Measurements from ENCODE around the gene CHL1. TPM values are rescaled to one million over a fixed set of nuclear protein-coding genes. Genes with fewer than 3 reads are reported as not detected.

Gene CHL1
- total and polyA plus RNA-seq, 8 donors = 0.23 to 3.4 (median 2.0) TPM

GRCh38 chr3:274927-275326 lies 78.4 kb downstream of the CHL1 start:
- no peaks in the 10 kb centered on the region for H3K4me1 ChIP-seq
- ATAC-seq = no peak

DNA sequence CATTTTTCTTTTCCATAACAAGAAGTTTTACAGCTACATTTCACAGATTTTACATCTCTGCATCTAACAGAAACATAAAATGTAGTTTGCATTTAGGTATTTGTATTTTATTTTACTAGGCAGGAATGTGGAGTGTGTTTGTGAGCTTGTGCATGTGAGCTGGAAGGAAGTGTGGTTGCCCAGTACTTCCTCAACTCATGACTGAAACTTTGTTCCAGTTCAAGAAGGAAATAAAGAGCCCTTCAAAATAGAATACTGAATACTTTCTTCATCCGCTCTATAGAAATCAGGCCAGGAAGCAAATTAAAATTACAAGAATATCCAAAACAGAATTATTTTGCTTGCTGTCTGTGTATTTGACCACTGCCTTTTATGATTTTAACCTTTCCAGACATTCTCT lies 81.3 kb downstream of the CHL1 start:
- no peak overlapping the region for H3K27ac ChIP-seq
- 80 to 81% methylated on average over 1 of the region's 1 CpG for WGBS, 2 donors
- no peaks in the 10 kb centered on the region for H3K9me3 ChIP-seq
- H3K4me1 ChIP-seq = no peaks in the 10 kb centered on the region
- no peak for FAIRE-seq
- intact Hi-C loops (cut with DNase I) = no loop called here
- no peaks in the 10 kb centered on the region for H3K36me3 ChIP-seq
- TF ChIP-seq, protein P1, sequence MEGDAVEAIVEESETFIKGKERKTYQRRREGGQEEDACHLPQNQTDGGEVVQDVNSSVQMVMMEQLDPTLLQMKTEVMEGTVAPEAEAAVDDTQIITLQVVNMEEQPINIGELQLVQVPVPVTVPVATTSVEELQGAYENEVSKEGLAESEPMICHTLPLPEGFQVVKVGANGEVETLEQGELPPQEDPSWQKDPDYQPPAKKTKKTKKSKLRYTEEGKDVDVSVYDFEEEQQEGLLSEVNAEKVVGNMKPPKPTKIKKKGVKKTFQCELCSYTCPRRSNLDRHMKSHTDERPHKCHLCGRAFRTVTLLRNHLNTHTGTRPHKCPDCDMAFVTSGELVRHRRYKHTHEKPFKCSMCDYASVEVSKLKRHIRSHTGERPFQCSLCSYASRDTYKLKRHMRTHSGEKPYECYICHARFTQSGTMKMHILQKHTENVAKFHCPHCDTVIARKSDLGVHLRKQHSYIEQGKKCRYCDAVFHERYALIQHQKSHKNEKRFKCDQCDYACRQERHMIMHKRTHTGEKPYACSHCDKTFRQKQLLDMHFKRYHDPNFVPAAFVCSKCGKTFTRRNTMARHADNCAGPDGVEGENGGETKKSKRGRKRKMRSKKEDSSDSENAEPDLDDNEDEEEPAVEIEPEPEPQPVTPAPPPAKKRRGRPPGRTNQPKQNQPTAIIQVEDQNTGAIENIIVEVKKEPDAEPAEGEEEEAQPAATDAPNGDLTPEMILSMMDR (IDR thresholded peaks at IDR 0.05) = no peak
- no peak for ATAC-seq
- H3K4me3 ChIP-seq = no peak overlapping the region
- H3K27me3 ChIP-seq = no peaks in the 10 kb centered on the region
- no peak for DNase-seq

More at GRCh38 chr3:274927-275326, 78.4 kb downstream of the CHL1 start:
- WGBS, 2 donors = 51 to 66% methylated on average over 2 of the region's 2 CpGs
- Histone ChIP-seq H3K9me3 (no peaks in the 10 kb centered on the region), H3K27ac (no peak overlapping the region), H3K4me3 (no peak overlapping the region), H3K27me3 (no peaks in the 10 kb centered on the region), H3K36me3 (no peaks in the 10 kb centered on the region)
- FAIRE-seq (no peak), DNase-seq (no peak)
- TF ChIP-seq, protein P1 (IDR thresholded peaks at IDR 0.05) = no peak
- intact Hi-C loops (cut with DNase I) = no loop called here

GRCh38 chr3:278300-279064 lies 81.9 kb downstream of the CHL1 start:
- DNase-seq (no peak), FAIRE-seq (no peak), ATAC-seq (no peak)
- H3K36me3 ChIP-seq = no peaks in the 10 kb centered on the region
- TF ChIP-seq, protein P1 (IDR thresholded peaks at IDR 0.05) = no peak
- no peaks in the 10 kb centered on the region for H3K9me3 ChIP-seq
- 77 to 78% methylated on average over 12 of the region's 12 CpGs for WGBS, 2 donors
- no peak overlapping the region for H3K27ac ChIP-seq
- H3K27me3 ChIP-seq = no peaks in the 10 kb centered on the region
- H3K4me1 ChIP-seq = no peaks in the 10 kb centered on the region
- intact Hi-C loops (cut with DNase I) = no loop called here
- H3K4me3 ChIP-seq = no peak overlapping the region

DNA sequence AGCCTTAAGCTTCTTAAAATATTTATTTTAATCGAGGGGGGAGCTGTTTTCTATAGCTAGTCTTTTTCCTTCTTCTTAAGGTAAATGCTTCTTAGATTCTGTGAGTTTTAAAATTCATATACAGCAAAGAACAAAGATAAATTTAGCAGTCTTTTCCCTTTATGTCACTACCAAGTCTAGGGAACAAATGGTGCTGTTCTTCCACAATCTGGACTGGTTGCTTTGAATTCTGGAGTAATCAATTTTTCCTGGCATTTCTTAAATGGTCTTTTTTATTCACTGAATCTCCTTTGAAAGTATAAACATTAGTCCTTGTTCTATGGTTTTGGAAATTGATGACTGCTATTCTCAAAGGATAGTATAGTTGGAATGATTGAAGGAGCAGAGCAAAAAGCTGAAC lies 82.8 kb downstream of the CHL1 start:
- no peaks in the 10 kb centered on the region for H3K36me3 ChIP-seq
- no peaks in the 10 kb centered on the region for H3K27me3 ChIP-seq
- intact Hi-C loops (cut with DNase I) = no loop called here
- no peak for DNase-seq
- H3K4me3 ChIP-seq = no peak overlapping the region
- no peak for ATAC-seq
- TF ChIP-seq, protein P1 (IDR thresholded peaks at IDR 0.05) = no peak
- no peak overlapping the region for H3K27ac ChIP-seq
- H3K4me1 ChIP-seq = no peaks in the 10 kb centered on the region
- FAIRE-seq = no peak
- WGBS, 2 donors = 43 to 59% methylated on average over 1 of the region's 1 CpG
- no peaks in the 10 kb centered on the region for H3K9me3 ChIP-seq

DNA sequence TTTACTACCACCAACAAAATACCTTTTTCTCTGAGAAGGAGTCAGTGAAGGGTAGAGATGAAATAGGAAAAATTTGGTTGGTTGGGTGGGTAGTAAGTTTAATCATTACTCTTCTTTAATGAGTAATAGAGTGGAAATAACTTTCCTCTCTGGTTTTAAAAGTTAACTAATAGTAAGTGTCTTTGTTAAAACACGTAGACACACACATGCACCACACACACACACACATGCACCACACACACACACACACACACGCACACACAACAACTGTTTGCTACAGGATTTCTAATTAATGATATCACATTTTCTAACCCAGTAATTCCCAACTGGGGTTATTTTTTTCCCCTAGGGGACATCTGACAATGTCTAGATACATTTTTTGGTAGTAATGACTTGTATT lies 84.1 kb downstream of the CHL1 start:
- intact Hi-C loops (cut with DNase I) = no loop called here
- no peak for ATAC-seq
- WGBS, 2 donors = 34 to 53% methylated on average over 2 of the region's 2 CpGs
- no peak for DNase-seq
- Histone ChIP-seq H3K36me3 (no peaks in the 10 kb centered on the region), H3K4me1 (no peaks in the 10 kb centered on the region), H3K9me3 (no peaks in the 10 kb centered on the region), H3K27ac (no peak overlapping the region), H3K4me3 (no peak overlapping the region), H3K27me3 (no peaks in the 10 kb centered on the region)
- TF ChIP-seq, protein P1 (IDR thresholded peaks at IDR 0.05) = no peak
- no peak for FAIRE-seq
